Mesenchymal stem cell (in vitro differentiated cells and primary cell): ENCODE measurements around the gene CDK9.
"Not testable (repeated sequence)": the region's sequence is repeated elsewhere in the genome, so short reads cannot be mapped to it uniquely, and the experiment has no call there.

Experiments
- DNase-seq: peaks from one replicate; pipeline ENCODE4 v3.0.0-alpha.2; 2013
- H2AFZ ChIP-seq: one replicate; pipeline ENCODE4 v1.6.1; 2013; ENCODE audit warnings: low read depth, mild to moderate bottlenecking, control low read depth, inconsistent platforms, low read length, moderate library complexity
- H2AK5ac ChIP-seq: 2 replicates; pipeline ENCODE4 v1.6.1; 2013; ENCODE audit warnings: low read length, moderate library complexity, mild to moderate bottlenecking, inconsistent platforms; ENCODE audit not compliant: severe bottlenecking
- H2BK120ac ChIP-seq: one replicate; pipeline ENCODE4 v1.6.1; 2013; ENCODE audit warnings: low read depth, mild to moderate bottlenecking, inconsistent platforms, low read length, moderate library complexity
- H2BK12ac ChIP-seq, 2 experiments: one replicate each; pipeline ENCODE4 v1.6.1; 2013; ENCODE audit warnings: inconsistent platforms in 2 of 2, low read length in 2 of 2, mild to moderate bottlenecking in 2 of 2, moderate library complexity in 2 of 2, control low read depth in 1 of 2
- H2BK15ac ChIP-seq: one replicate; pipeline ENCODE4 v1.6.1; 2013; ENCODE audit warnings: mild to moderate bottlenecking, low read depth, inconsistent platforms; ENCODE audit not compliant: poor library complexity, severe bottlenecking
- H2BK5ac ChIP-seq: 2 replicates; pipeline ENCODE4 v1.6.1; 2013; ENCODE audit warnings: low read depth, mild to moderate bottlenecking, low read length, control low read depth, inconsistent platforms; ENCODE audit not compliant: poor library complexity, severe bottlenecking
- H3K14ac ChIP-seq, 2 experiments: one replicate each; pipeline ENCODE4 v1.6.1; 2013; ENCODE audit warnings: inconsistent platforms in 2 of 2, low read length in 2 of 2, control low read depth in 1 of 2, mild to moderate bottlenecking in 1 of 2, moderate library complexity in 1 of 2
- H3K18ac ChIP-seq, 2 experiments: one replicate each; pipeline ENCODE4 v1.6.1; 2013; ENCODE audit warnings: inconsistent platforms in 2 of 2, low read length in 2 of 2, control low read depth in 1 of 2, low read depth in 1 of 2, mild to moderate bottlenecking in 1 of 2
- H3K23ac ChIP-seq, 2 experiments: one replicate each; pipeline ENCODE4 v1.6.1; 2013; ENCODE audit warnings: inconsistent platforms in 2 of 2, low read length in 2 of 2, mild to moderate bottlenecking in 2 of 2, moderate library complexity in 2 of 2, control low read depth in 1 of 2
- H3K27ac ChIP-seq: 2 replicates; pipeline ENCODE4 v1.5.1; 2013; ENCODE audit warnings: mild to moderate bottlenecking, moderate library complexity, low read length, control low read depth, inconsistent platforms; ENCODE audit not compliant: poor library complexity, severe bottlenecking
- H3K27me3 ChIP-seq, 2 experiments: 2 replicates each; pipeline versions ENCODE4 v1.6.1 to v1.7.0; 2013; ENCODE audit warnings: low read length in 2 of 2, mild to moderate bottlenecking in 2 of 2, moderate library complexity in 2 of 2, control low read depth in 1 of 2, inconsistent platforms in 1 of 2; ENCODE audit not compliant: control insufficient read depth in 1 of 2, insufficient read depth in 1 of 2
- H3K36me3 ChIP-seq, 2 experiments: 2 replicates each; pipeline versions ENCODE4 v1.6.1 to v1.7.0; 2013; ENCODE audit warnings: low read length in 2 of 2, control low read depth in 1 of 2, inconsistent platforms in 1 of 2, low read depth in 1 of 2, mild to moderate bottlenecking in 1 of 2; ENCODE audit not compliant: insufficient read depth in 2 of 2, control insufficient read depth in 1 of 2
- H3K4ac ChIP-seq, 2 experiments: one replicate each; pipeline ENCODE4 v1.6.1; 2013; ENCODE audit warnings: inconsistent platforms in 2 of 2, low read length in 2 of 2, mild to moderate bottlenecking in 2 of 2, moderate library complexity in 2 of 2, control low read depth in 1 of 2, low read depth in 1 of 2
- H3K4me1 ChIP-seq: 2 replicates; pipeline ENCODE4 v1.6.1; 2013; ENCODE audit warnings: low read depth, low read length, control low read depth; ENCODE audit not compliant: control insufficient read depth, insufficient read depth
- H3K4me2 ChIP-seq: 2 replicates; pipeline ENCODE4 v1.6.1; 2013; ENCODE audit warnings: low read length, mild to moderate bottlenecking, inconsistent platforms; ENCODE audit not compliant: poor library complexity, severe bottlenecking
- H3K4me3 ChIP-seq, 2 experiments: 2 replicates each; pipeline versions ENCODE4 v1.5.1 to v1.7.0; 2013; ENCODE audit warnings: low read length in 2 of 2, mild to moderate bottlenecking in 2 of 2, control low read depth in 1 of 2, low read depth in 1 of 2; ENCODE audit not compliant: insufficient read depth in 1 of 2
- H3K79me1 ChIP-seq: replicated peaks from 2 replicates; pipeline ENCODE4 v1.6.1; 2013; ENCODE audit warnings: mild to moderate bottlenecking, control low read depth, low read length, inconsistent platforms; ENCODE audit not compliant: poor library complexity, severe bottlenecking
- H3K9ac ChIP-seq: 2 replicates; pipeline ENCODE4 v1.7.0; 2013; ENCODE audit warnings: mild to moderate bottlenecking, low read length, moderate library complexity
- H3K9me3 ChIP-seq: 2 replicates; pipeline ENCODE4 v1.7.0; 2013; ENCODE audit warnings: mild to moderate bottlenecking, low read length; ENCODE audit not compliant: control insufficient read depth
- H4K8ac ChIP-seq: one replicate; pipeline ENCODE4 v1.6.1; 2013; ENCODE audit warnings: inconsistent platforms, mild to moderate bottlenecking, low read length, moderate library complexity
- H4K91ac ChIP-seq: one replicate; pipeline ENCODE4 v1.6.1; 2013; ENCODE audit warnings: mild to moderate bottlenecking, low read length, inconsistent platforms
- WGBS: methylation state at CpG from one replicate; pipeline ENCODE4 v1.1.7; 2013; ENCODE audit warnings: mixed read lengths; 5-methylcytosine and 5-hydroxymethylcytosine counted together

The CDK9 gene

GRCh38 chr9:127832248-127832647, 46.4 kb downstream of the CDK9 start:
- Histone ChIP-seq H3K4me2 (no peak overlapping the region), H3K36me3 (peaks cover 4 to 40% of the 10 kb centered on the region in 2 experiments), H2BK120ac (no peak overlapping the region), H2BK12ac (no peak overlapping the region), H2AK5ac (no peak overlapping the region), H3K18ac (no peak overlapping the region), H3K14ac (no peak overlapping the region), H3K9ac (peak overlapping the region; percentile 9), H2AFZ (no peak overlapping the region), H4K91ac (no peak overlapping the region), H2BK15ac (no peak overlapping the region), H3K27me3 (no peaks in the 10 kb centered on the region), H2BK5ac (no peak overlapping the region), H3K4me1 (peaks cover 32% of the 10 kb centered on the region), H3K9me3 (no peaks in the 10 kb centered on the region), H3K27ac (no peak overlapping the region), H4K8ac (no peak overlapping the region), H3K79me1 (peaks cover 17% of the 10 kb centered on the region), H3K23ac (no peak overlapping the region), H3K4me3 (no peak overlapping the region), H3K4ac (no peak overlapping the region)
- no peak for DNase-seq
- WGBS: 90% methylated on average over 6 of the region's 7 CpGs

DNA sequence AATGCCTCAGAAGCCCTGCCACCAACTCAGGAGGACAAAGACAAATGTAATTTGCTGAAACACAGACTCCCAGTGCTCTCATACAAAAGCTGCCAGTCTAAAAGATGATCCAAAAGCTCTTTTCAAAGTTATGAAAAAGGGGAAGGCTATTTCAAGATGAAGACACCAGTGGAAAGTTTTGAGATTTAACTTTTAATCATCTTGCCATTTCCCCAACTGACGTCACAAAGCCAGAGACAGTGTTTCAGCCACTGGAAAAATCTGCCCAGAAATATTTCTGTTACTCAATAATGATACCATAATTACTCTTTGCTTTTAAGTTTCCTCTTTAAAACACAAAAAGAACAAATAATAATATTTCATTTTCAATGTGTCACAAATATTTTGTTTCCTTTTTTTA, 47.7 kb downstream of the CDK9 start:
- no peak overlapping the region for H2BK120ac ChIP-seq
- DNase-seq: peak; percentile 68
- no peaks in the 10 kb centered on the region for H3K9me3 ChIP-seq
- H3K18ac ChIP-seq: no peak overlapping the region
- H3K27ac ChIP-seq: no peak overlapping the region
- H3K9ac ChIP-seq: peak overlapping the region; percentile 85
- H2BK5ac ChIP-seq: no peak overlapping the region
- no peak overlapping the region for H2BK15ac ChIP-seq
- no peak overlapping the region for H2BK12ac ChIP-seq
- no peak overlapping the region for H3K23ac ChIP-seq
- no peak overlapping the region for H4K8ac ChIP-seq
- WGBS: 75% methylated on average over 1 of the region's 1 CpG
- H3K79me1 ChIP-seq: peaks cover 12% of the 10 kb centered on the region
- H3K14ac ChIP-seq: no peak overlapping the region
- H3K36me3 ChIP-seq: peaks cover 4 to 34% of the 10 kb centered on the region in 2 experiments
- no peak overlapping the region for H2AK5ac ChIP-seq
- no peaks in the 10 kb centered on the region for H3K27me3 ChIP-seq
- H3K4me1 ChIP-seq: peaks cover 37% of the 10 kb centered on the region
- no peak overlapping the region for H4K91ac ChIP-seq
- H3K4ac ChIP-seq: no peak overlapping the region
- H3K4me2 ChIP-seq: no peak overlapping the region
- H3K4me3 ChIP-seq: no peak overlapping the region
- H2AFZ ChIP-seq: no peak overlapping the region

GRCh38 chr9:127835991-127836516, 50.2 kb downstream of the CDK9 start:
- no peak overlapping the region for H3K23ac ChIP-seq
- peak overlapping the region; percentile 6 for H3K4me2 ChIP-seq
- H2AK5ac ChIP-seq: no peak overlapping the region
- peaks cover 39% of the 10 kb centered on the region for H3K4me1 ChIP-seq
- peak overlapping the region; percentile 18 for H2BK15ac ChIP-seq
- H3K27me3 ChIP-seq: no peaks in the 10 kb centered on the region
- H2AFZ ChIP-seq: no peak overlapping the region
- peak overlapping the region; percentile 60 to 90 for H2BK12ac ChIP-seq
- 19% methylated on average over 15 of the region's 17 CpGs for WGBS
- H3K4me3 ChIP-seq: peak overlapping the region in 1 of 2 experiments; percentile 23
- H3K9ac ChIP-seq: peak overlapping the region; percentile 88
- peak overlapping the region; percentile 90 to 95 for H3K18ac ChIP-seq
- peak overlapping the region; percentile 32 to 97 for H3K4ac ChIP-seq
- peak overlapping the region; percentile 49 for H2BK5ac ChIP-seq
- H4K91ac ChIP-seq: peak overlapping the region; percentile 20
- DNase-seq: peak; percentile 95
- H3K36me3 ChIP-seq: peaks cover 13 to 32% of the 10 kb centered on the region in 2 experiments
- H3K14ac ChIP-seq: peak overlapping the region; percentile 35 to 39
- peak overlapping the region; percentile 20 for H4K8ac ChIP-seq
- H3K79me1 ChIP-seq: peaks cover 7% of the 10 kb centered on the region
- no peaks in the 10 kb centered on the region for H3K9me3 ChIP-seq
- peak overlapping the region; percentile 99 for H2BK120ac ChIP-seq
- peak overlapping the region; percentile 31 for H3K27ac ChIP-seq

GRCh38 chr9:127836561-127836960, 50.7 kb downstream of the CDK9 start:
- H3K9me3 ChIP-seq, DNase-seq, H3K23ac ChIP-seq, H3K27me3 ChIP-seq, H2AFZ ChIP-seq, H3K4me2 ChIP-seq, H3K27ac ChIP-seq, H3K79me1 ChIP-seq, H2AK5ac ChIP-seq: not testable (repeated sequence)
- H2BK12ac ChIP-seq: peak overlapping the region; percentile 60 to 94
- 95% methylated on average over 3 of the region's 3 CpGs for WGBS
- H2BK5ac ChIP-seq: peak overlapping the region; percentile 49
- peak overlapping the region; percentile 32 to 97 for H3K4ac ChIP-seq
- peak overlapping the region in 1 of 2 experiments; percentile 35 for H3K14ac ChIP-seq
- peak overlapping the region in 1 of 2 experiments; percentile 23 for H3K4me3 ChIP-seq
- peak overlapping the region; percentile 90 to 95 for H3K18ac ChIP-seq
- H2BK120ac ChIP-seq: peak overlapping the region; percentile 99
- peak overlapping the region; percentile 88 for H3K9ac ChIP-seq
- H2BK15ac ChIP-seq: peak overlapping the region; percentile 18
- peaks cover 16 to 37% of the 10 kb centered on the region in 2 experiments for H3K36me3 ChIP-seq
- H4K8ac ChIP-seq: peak overlapping the region; percentile 4
- peaks cover 39% of the 10 kb centered on the region for H3K4me1 ChIP-seq
- H4K91ac ChIP-seq: peak overlapping the region; percentile 1
